ENCODE data around the gene TLR10. TPM values are rescaled to one million over a fixed set of nuclear protein-coding genes. Genes with fewer than 3 reads are reported as not detected.
"Not testable (repeated sequence)": the region's sequence is repeated elsewhere in the genome, so short reads cannot be mapped to it uniquely, and the experiment has no call there.

TLR10 gene
- total RNA-seq, 4 donors from 2014 or later = not detected

DNA sequence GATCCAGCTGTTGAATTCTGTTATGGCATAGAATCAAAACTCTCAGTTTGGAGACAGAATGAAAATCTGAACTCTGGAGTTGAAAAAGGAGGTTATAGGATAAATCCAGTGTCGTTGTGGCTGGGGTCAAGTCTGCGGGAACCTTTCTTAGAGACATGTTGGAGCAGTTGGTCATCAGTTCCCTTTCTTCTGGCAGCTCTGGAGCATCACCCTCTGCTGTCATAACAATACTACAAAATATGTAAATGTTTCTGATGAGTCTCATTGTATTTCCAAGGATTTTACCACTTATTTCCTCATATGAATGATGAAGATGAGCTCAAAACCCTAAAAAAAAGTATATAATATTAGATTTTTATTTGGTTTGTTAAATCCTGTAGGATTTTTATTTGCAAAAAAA lies 7.5 kb downstream of the TLR10 start:
- in situ Hi-C loops (cut with MboI; ENCODE audit: low sequenced_read_pairs in 4 of 4) (no loop called here), intact Hi-C loops (cut with DNase I; ENCODE audit: low total_unique reads) (no loop called here)
- Histone ChIP-seq H3K4me1 (no peaks in the 10 kb centered on the region), H3K4me3 (no peak overlapping the region), H3K27me3 (no peaks in the 10 kb centered on the region), H3K36me3 (no peaks in the 10 kb centered on the region), H3K9me3 (no peaks in the 10 kb centered on the region), H3K27ac (no peak overlapping the region)
- TF ChIP-seq, protein P1, sequence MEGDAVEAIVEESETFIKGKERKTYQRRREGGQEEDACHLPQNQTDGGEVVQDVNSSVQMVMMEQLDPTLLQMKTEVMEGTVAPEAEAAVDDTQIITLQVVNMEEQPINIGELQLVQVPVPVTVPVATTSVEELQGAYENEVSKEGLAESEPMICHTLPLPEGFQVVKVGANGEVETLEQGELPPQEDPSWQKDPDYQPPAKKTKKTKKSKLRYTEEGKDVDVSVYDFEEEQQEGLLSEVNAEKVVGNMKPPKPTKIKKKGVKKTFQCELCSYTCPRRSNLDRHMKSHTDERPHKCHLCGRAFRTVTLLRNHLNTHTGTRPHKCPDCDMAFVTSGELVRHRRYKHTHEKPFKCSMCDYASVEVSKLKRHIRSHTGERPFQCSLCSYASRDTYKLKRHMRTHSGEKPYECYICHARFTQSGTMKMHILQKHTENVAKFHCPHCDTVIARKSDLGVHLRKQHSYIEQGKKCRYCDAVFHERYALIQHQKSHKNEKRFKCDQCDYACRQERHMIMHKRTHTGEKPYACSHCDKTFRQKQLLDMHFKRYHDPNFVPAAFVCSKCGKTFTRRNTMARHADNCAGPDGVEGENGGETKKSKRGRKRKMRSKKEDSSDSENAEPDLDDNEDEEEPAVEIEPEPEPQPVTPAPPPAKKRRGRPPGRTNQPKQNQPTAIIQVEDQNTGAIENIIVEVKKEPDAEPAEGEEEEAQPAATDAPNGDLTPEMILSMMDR (IDR thresholded peaks at IDR 0.05 in 4 of 5, conservative IDR thresholded peaks at IDR 0.05 in 1 of 5) = no peak
- no peak for TF ChIP-seq POLR2A (IDR thresholded peaks at IDR 0.05)
- DNase-seq (no peak), ATAC-seq (no peak)

GRCh38 chr4:38774181-38774955 lies 8.4 kb downstream of the TLR10 start:
- H3K36me3 ChIP-seq = no peaks in the 10 kb centered on the region
- no peak overlapping the region for H3K27ac ChIP-seq
- DNase-seq (no peak), ATAC-seq (no peak)
- in situ Hi-C loops (cut with MboI; ENCODE audit: low sequenced_read_pairs in 4 of 4) (loop anchor here in 1 of 4 donors (25.0 kb wide), 1 partner anchor 363 kb away; no protein-coding TSS in a partner anchor), intact Hi-C loops (cut with DNase I; ENCODE audit: low total_unique reads) (no loop called here)
- no peaks in the 10 kb centered on the region for H3K27me3 ChIP-seq
- no peak overlapping the region for H3K4me3 ChIP-seq
- no peaks in the 10 kb centered on the region for H3K9me3 ChIP-seq
- no peaks in the 10 kb centered on the region for H3K4me1 ChIP-seq
- TF ChIP-seq, protein P1 (IDR thresholded peaks at IDR 0.05 in 4 of 5, conservative IDR thresholded peaks at IDR 0.05 in 1 of 5) = no peak
- TF ChIP-seq POLR2A (IDR thresholded peaks at IDR 0.05) = no peak

DNA sequence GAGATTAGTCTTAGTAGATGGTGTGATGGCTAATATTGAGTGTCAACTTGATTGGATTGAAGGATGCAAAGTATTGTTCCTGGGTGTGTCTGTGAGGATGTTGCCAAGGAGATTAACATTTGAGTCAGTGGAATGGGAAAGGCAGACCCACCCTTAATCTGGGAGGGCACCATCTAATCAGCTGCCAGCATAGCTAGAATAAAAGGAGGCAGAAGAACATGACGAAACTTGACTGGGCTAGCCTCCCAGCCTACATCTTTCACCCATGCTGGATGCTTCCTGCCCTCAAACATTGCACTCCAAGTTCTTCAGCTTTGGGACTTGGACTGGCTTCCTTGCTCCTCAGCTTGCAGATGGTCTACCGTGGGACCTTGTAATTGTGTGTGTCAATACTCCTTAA lies 12.5 kb downstream of the TLR10 start:
- intact Hi-C loops (cut with DNase I; ENCODE audit: low total_unique reads); H3K27me3 ChIP-seq: not testable (repeated sequence)
- in situ Hi-C loops (cut with MboI; ENCODE audit: low sequenced_read_pairs in 4 of 4) = loop anchor here in 1 of 4 donors (25.0 kb wide), 1 partner anchor 367 kb away; no protein-coding TSS in a partner anchor

GRCh38 chr4:38769857-38770256 lies 12.9 kb downstream of the TLR10 start:
- ATAC-seq (no peak), DNase-seq (no peak)
- no peak overlapping the region for H3K27ac ChIP-seq
- no peaks in the 10 kb centered on the region for H3K36me3 ChIP-seq
- in situ Hi-C loops (cut with MboI; ENCODE audit: low sequenced_read_pairs in 4 of 4) = loop anchor here in 1 of 4 donors (25.0 kb wide), 1 partner anchor 367 kb away; no protein-coding TSS in a partner anchor
- no peak overlapping the region for H3K4me3 ChIP-seq
- no peaks in the 10 kb centered on the region for H3K27me3 ChIP-seq
- no peaks in the 10 kb centered on the region for H3K4me1 ChIP-seq
- intact Hi-C loops (cut with DNase I; ENCODE audit: low total_unique reads) = no loop called here
- H3K9me3 ChIP-seq = no peaks in the 10 kb centered on the region
- TF ChIP-seq, protein P1 (IDR thresholded peaks at IDR 0.05 in 4 of 5, conservative IDR thresholded peaks at IDR 0.05 in 1 of 5) = no peak
- TF ChIP-seq POLR2A (IDR thresholded peaks at IDR 0.05) = no peak

More for the DNA sequence above, 12.5 kb downstream of the TLR10 start:
- not testable (repeated sequence) for H3K9me3 ChIP-seq, H3K4me1 ChIP-seq, DNase-seq, H3K4me3 ChIP-seq, H3K27ac ChIP-seq, ATAC-seq, H3K36me3 ChIP-seq

DNA sequence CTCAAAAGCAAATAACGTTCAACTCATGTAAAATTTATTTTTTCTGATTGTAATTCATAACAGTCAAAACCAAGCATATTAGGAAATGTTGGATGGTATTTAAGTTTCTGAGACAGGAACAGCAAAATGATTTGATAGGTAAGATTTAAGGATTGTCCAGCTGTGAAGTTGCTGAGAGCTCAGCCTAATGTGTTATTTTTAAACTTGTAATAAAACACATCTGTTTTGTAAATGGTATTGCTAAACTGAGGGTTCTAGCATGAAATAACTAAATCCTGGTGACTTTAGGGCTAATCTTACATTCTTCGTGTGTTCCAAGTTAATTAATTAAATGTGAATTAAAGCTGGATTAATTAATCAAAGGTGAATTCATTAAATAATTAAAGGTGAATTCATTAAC lies 13.3 kb downstream of the TLR10 start:
- in situ Hi-C loops (cut with MboI; ENCODE audit: low sequenced_read_pairs in 4 of 4) = loop anchor here in 1 of 4 donors (25.0 kb wide), 1 partner anchor 368 kb away; no protein-coding TSS in a partner anchor
- no peak overlapping the region for H3K27ac ChIP-seq
- DNase-seq = no peak
- no peaks in the 10 kb centered on the region for H3K27me3 ChIP-seq
- no peak for TF ChIP-seq POLR2A (IDR thresholded peaks at IDR 0.05)
- TF ChIP-seq, protein P1 (IDR thresholded peaks at IDR 0.05 in 4 of 5, conservative IDR thresholded peaks at IDR 0.05 in 1 of 5) = no peak
- intact Hi-C loops (cut with DNase I; ENCODE audit: low total_unique reads) = no loop called here
- H3K36me3 ChIP-seq = no peaks in the 10 kb centered on the region
- no peaks in the 10 kb centered on the region for H3K9me3 ChIP-seq
- no peaks in the 10 kb centered on the region for H3K4me1 ChIP-seq
- no peak overlapping the region for H3K4me3 ChIP-seq
- no peak for ATAC-seq
